ENCODE results near the gene TLE4. TPM values are rescaled to one million over a fixed set of nuclear protein-coding genes. Genes with fewer than 3 reads are reported as not detected.

TLE4 gene
- polyA plus RNA-seq, 1 donor: 77.6 TPM

DNA sequence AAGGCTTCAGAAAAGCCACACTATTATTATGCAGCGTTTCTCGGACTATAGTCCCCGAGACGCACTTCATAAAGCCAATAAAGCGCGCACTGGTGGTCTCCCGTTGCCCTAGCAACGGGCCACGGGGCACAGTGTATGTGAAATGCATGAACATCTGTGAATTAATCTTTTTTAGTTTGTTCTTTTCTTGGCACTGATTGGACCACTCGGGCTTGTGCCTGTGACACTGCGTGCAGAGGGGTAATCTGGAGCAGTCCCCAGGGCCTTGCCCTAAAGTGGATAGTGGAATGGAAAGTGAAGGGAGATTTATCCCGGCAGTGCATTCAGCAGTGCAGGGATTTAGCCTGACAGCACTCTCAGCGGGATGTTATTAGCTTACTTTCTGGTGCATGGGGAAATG is 92.1 kb downstream of the TLE4 start:
- DNase-seq: no peak

- DNase-seq: no peak
These were observed 92.6 kb downstream of the TLE4 start for GRCh38 chr9:79664375-79664831.

DNA sequence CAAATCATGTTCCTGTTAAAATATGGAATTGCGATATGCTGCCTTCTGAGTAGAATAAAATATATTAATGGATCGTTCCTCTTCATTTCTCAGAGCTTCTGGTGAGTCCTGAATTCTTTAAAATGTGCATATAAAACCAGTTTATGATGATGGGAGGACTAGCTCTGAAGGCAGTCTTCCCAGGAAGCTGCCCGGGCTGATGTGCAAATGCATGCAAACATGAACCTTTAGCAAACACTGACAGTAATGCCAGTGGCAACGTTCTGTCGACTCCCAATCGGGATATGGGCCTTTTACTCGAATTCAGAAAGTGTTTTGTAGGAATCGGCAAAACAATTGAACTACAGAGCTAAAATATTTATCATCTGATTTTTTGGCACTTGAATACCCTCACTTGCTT is 93.6 kb downstream of the TLE4 start:
- no peak for DNase-seq

- no peak for DNase-seq
These were observed 94.2 kb downstream of the TLE4 start for GRCh38 chr9:79665931-79666330.

DNA sequence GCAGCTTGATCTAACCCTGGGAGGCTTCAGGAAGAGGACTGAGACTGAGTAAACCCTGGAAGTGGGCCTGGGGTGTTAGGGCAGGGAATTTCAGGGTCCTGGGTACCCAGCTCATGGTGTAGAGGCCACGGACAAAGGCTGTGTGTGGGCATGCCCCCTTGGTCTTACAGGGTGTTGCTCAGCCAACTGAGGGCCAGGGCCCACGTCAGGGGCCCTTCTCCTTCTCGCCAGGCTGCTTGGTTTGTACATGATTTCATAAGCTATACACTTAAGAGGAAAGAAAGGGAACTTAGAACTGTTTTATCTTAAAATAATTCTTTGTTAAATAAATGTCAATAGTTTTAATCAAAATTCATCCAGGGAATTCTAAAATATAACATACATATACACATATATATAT is 95.4 kb downstream of the TLE4 start:
- no peak for DNase-seq

GRCh38 chr9:79667817-79668436 is 96.2 kb downstream of the TLE4 start:
- DNase-seq: no peak

- DNase-seq: no peak
These were observed 97.2 kb downstream of the TLE4 start for GRCh38 chr9:79668956-79669355.

DNA sequence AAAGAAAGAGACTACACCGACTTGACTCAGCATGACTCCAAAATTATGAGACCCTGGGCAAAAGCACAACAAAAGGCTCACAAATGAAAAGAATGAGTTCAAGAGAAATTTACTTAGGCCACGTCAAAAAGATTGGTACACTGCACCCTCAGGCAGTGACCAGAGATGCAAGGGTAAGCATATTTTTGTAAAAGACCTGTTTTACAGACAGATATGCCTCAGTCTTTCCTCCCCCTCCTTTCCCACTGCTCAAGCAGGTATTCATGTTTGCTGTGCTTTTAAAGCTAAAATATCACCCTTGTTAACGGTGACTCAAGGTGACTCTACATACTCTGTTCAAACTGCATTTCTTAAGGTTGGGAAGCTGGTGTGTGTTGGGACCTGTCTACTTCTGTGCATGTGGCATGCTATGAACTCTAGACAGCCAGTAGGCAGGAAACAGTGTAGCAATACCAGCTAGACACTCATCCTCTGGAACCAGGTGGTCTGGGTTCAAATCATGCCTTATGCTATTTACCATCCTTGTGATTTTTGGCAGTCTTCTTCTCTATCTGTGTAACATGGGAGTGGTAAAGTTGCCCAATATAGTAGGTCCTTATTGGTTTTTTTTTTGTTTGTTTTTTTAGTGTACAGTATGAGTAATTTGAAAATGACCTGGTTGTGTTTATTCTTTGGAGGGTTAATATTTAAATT is 98.7 kb downstream of the TLE4 start:
- no peak for DNase-seq

DNA sequence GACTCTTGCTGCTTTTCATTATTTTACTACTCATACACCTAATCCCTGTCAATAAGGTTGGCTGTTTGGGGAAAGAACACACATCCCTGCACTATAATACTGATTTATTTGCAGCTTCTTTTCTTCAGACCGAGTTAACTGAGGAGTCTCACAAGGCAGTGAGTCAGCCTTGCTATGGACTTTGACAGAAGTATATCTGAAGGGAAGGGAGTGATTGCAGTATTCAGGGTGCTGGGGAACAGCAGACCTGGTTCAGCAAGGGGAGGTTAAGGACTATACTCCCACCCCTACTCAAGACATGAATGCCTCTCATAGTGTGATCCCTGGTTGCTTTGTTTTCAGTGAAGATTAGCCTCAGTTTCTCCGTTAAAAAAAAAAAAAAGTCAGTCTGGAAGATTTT is 99.8 kb downstream of the TLE4 start:
- no peak for DNase-seq

DNA sequence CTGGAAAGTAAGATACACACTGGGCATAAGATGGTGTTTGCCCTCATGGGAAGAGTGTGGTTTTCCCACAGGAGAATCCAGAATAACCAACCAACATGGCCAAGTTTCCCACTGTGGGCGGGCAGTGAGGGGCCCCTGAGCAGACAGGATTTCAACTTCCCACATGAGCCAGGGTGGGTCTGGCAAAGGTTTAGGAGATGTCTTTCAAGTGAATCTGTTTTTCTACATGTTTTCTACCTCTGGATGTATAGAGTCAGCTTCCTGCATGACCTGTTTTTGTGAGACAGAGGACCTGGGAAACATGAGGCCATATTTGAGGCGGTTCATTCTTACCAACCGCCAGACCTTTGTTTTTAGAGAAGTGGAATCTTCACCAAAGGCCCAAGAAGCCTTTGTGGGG is 100.5 kb downstream of the TLE4 start:
- no peak for DNase-seq

DNA sequence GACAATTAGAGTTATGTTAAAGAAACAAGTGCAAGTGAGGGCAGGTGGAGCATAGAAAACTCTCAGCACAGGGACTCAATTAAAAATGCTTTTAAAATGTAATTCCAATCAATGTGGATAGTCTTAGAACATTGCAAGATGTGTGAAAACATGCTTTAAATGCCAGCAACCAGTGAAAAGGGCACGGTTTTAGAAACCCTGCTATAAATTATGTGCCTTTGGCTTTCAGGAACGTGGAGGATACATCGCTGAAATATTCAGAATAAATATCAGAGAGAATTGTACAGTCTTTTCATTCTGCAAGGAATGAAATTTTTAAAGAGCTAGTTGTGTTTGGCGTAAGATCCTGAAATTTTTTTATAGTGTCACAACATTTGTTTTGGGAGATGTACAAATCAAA is 101.1 kb downstream of the TLE4 start:
- no peak for DNase-seq

- DNase-seq: no peak
These were observed 101.8 kb downstream of the TLE4 start for GRCh38 chr9:79673614-79674013.

DNA sequence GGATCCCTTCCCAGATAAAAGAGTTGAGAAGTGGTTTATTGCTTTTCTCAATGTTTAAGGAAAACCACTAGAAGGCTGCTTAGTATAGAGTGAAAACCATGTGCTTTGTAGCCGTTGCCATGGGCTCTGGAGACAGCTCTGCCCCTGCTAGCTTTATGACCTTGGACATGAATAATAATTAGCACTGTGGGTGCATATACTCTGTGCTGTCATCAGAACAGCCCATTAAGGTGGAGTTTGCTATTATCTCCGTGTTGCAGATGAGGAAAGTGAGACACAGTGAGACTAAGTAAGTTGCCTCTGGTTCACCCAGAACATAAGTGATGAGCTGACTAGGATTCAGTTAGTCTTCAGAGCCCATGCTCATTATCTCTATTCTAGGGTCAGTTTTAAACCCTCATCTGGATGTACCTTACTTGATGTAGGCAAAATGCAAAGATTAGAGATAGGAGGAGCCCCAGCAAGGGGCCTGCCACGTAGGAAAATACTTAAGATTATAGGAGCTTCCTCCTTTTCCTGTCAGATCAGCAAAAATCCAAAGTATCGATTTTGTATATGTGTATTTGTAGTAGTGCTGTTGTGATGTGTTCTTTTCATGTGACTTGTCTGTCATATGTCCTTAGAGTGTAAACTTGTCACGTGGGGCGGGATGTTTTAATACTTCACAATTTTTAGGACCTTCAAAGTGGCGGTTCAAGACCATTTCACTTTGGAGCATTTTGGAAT is 102.5 kb downstream of the TLE4 start:
- no peak for DNase-seq

DNA sequence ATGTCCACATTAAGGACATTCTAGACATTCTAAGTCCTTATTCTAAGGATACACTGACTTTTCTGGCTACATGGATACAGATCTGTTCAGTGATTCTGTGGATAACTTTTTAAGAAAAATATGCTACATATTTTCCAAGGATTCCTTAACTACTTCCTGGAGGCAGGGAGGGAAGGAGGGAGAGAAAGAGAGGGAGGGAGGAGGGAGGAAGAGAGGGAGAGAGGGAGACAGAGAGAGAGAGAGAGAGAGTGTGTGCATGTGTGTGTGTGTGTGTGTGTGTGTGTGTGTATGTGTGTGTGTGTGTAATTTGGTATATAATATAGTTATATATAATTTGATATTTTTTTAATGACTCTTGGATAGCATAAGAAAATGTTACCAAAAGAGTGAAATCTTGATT is 109.8 kb downstream of the TLE4 start:
- DNase-seq: no peak

DNA sequence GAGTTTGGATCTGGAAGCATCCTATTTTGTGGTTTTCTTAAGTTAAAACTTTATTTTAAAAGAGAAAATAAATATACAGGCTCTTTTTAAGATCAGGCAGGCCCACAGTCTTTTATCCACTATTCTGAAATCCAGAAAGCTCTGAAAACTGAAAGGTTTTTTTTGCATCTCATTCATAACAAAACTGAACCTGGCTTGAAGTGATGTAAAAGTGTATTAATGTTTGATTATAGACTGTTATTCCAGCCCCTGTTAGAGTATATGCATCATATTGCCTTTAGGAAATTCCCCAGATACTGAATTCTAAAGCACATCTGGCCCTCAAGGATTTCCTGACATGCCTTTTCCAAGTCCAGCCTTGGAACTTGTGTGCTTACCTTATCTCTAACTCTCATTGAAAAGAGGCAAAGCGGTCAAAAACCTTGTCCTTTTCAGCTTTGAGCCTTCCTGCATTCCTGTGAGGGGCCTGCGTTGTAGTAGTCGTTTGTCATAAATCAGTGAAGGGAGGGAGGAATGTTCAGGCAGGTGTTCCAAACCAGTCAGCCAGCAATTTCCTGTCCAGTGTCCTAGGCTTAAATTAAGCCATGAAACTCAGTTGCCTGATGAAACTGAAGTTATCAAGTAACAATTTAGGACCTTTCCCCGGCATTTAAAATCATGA is 110.4 kb downstream of the TLE4 start:
- peak; percentile 62 for DNase-seq

GRCh38 chr9:79684059-79684458 is 112.3 kb downstream of the TLE4 start:
- DNase-seq: no peak

- DNase-seq: no peak
These were observed 113.2 kb downstream of the TLE4 start for GRCh38 chr9:79684711-79685575.

DNA sequence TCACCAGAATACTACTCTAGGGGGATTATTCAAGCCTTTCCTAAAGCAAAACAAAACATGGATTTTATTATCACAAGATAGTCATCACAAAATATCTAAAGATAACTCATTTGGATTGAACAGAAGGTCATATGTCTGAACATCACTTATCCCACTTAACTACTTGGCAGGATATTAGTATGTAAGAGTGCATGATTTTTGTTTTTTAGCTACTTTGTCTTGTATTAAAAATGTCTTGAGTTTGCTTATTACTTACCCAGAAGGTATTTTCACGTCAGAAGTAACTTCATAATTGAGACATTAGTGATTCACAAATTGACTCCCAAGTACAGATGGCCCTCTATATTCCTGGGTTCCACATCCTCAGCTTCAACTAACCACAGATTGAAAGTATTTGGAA is 113.8 kb downstream of the TLE4 start:
- no peak for DNase-seq

- no peak for DNase-seq
These were observed 114.8 kb downstream of the TLE4 start for GRCh38 chr9:79686381-79687130.

GRCh38 chr9:79687131-79687447 is 115.3 kb downstream of the TLE4 start:
- no peak for DNase-seq

- DNase-seq: no peak
These were observed 116.6 kb downstream of the TLE4 start for GRCh38 chr9:79688363-79688762.
